A673 (cell line): ENCODE measurements around the gene POLK.

Experiments
- EZH2 ChIP-seq: fragments of 200-600 bp; sonication (generic); IDR thresholded peaks from 2 replicates; pipeline ENCODE4 v1.6.1; 2017; ENCODE audit warnings: borderline replicate concordance, low read depth, mild to moderate bottlenecking, mixed read lengths, antibody characterized with exemption, low read length; ENCODE audit not compliant: poor library complexity, severe bottlenecking
- TF ChIP-seq, protein P1 (sequence below): fragments of 300-800, 200-600 bp; sonication (generic); conservative IDR thresholded peaks from 2 replicates; pipeline ENCODE4 v1.5.1; 2017; ENCODE audit warnings: low read depth, mild to moderate bottlenecking, antibody characterized with exemption, low read length, moderate library complexity, mixed read lengths

DNA sequence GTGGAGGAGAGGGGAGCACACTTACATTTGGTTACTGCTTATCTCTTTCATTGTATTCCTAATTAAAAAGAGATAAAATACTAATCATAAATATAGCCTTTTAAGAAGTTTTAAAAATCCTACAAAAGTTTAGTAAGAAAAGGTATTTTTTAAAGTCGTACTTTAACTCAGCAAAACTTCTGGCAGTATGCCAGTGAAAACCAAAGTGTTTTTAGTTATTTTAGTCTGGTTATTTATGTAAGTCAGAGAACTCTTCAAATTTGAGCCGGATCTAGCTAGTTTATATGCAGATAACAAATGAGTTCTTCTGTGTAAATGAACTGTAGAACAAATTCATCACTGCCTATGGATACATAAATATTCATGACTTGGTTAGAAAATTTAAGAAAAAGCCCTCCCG is 63.1 kb downstream of the POLK start:
- TF ChIP-seq, protein P1, sequence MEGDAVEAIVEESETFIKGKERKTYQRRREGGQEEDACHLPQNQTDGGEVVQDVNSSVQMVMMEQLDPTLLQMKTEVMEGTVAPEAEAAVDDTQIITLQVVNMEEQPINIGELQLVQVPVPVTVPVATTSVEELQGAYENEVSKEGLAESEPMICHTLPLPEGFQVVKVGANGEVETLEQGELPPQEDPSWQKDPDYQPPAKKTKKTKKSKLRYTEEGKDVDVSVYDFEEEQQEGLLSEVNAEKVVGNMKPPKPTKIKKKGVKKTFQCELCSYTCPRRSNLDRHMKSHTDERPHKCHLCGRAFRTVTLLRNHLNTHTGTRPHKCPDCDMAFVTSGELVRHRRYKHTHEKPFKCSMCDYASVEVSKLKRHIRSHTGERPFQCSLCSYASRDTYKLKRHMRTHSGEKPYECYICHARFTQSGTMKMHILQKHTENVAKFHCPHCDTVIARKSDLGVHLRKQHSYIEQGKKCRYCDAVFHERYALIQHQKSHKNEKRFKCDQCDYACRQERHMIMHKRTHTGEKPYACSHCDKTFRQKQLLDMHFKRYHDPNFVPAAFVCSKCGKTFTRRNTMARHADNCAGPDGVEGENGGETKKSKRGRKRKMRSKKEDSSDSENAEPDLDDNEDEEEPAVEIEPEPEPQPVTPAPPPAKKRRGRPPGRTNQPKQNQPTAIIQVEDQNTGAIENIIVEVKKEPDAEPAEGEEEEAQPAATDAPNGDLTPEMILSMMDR, result no peak
- TF ChIP-seq EZH2, result no peak
